Trophoblast cell (in vitro differentiated cells and primary cell): ENCODE measurements around the gene IRF2BP1.

ENCODE experiments used
- DNase-seq, 2 donors: peaks; one replicate each; pipeline ENCODE4 v3.0.0-alpha.2; 2016
- H2AFZ ChIP-seq: 2 replicates; pipeline ENCODE4 v1.6.1; 2013; ENCODE audit warnings: low read length, moderate library complexity, mild to moderate bottlenecking; ENCODE audit not compliant: insufficient read depth, poor library complexity
- H2AK5ac ChIP-seq: 2 replicates; pipeline ENCODE4 v1.6.1; 2013; ENCODE audit warnings: mild to moderate bottlenecking, low read length
- H2BK120ac ChIP-seq: 2 replicates; pipeline ENCODE4 v1.6.1; 2013; ENCODE audit warnings: low read length, mild to moderate bottlenecking, moderate library complexity; ENCODE audit not compliant: insufficient read depth, poor library complexity
- H2BK12ac ChIP-seq: 2 replicates; pipeline ENCODE4 v1.6.1; 2013; ENCODE audit warnings: mild to moderate bottlenecking, low read length, moderate library complexity
- H2BK5ac ChIP-seq: 2 replicates; pipeline ENCODE4 v1.6.1; 2013; ENCODE audit warnings: low read length, low read depth, moderate library complexity, mild to moderate bottlenecking; ENCODE audit not compliant: poor library complexity
- H3K14ac ChIP-seq: 2 replicates; pipeline ENCODE4 v1.6.1; 2013; ENCODE audit warnings: mild to moderate bottlenecking, low read length
- H3K18ac ChIP-seq: 2 replicates; pipeline ENCODE4 v1.6.1; 2013; ENCODE audit warnings: mild to moderate bottlenecking, low read length
- H3K23ac ChIP-seq: 2 replicates; pipeline ENCODE4 v1.6.1; 2013; ENCODE audit warnings: low read length
- H3K27ac ChIP-seq: 2 replicates; pipeline ENCODE4 v1.5.1; 2013; ENCODE audit warnings: low read depth, mild to moderate bottlenecking, inconsistent platforms, low read length, moderate library complexity
- H3K27me3 ChIP-seq: 2 replicates; pipeline ENCODE4 v1.6.1; 2013; ENCODE audit warnings: inconsistent platforms, mild to moderate bottlenecking, low read length, moderate library complexity; ENCODE audit not compliant: insufficient read depth
- H3K36me3 ChIP-seq, 2 experiments: 1 replicate in 1 of 2; 2 replicates in 1 of 2; pipeline ENCODE4 v1.6.1; 2013; ENCODE audit warnings: low read length in 2 of 2, mild to moderate bottlenecking in 2 of 2, moderate library complexity in 1 of 2; ENCODE audit not compliant: insufficient read depth in 2 of 2, control insufficient read depth in 1 of 2
- H3K4ac ChIP-seq: 2 replicates; pipeline ENCODE4 v1.6.1; 2013; ENCODE audit warnings: low read depth, mild to moderate bottlenecking, low read length, moderate library complexity
- H3K4me1 ChIP-seq, 2 experiments: 1 replicate in 1 of 2; 2 replicates in 1 of 2; pipeline ENCODE4 v1.6.1; 2013; ENCODE audit warnings: low read length in 2 of 2, mild to moderate bottlenecking in 2 of 2, moderate library complexity in 1 of 2; ENCODE audit not compliant: insufficient read depth in 2 of 2, control insufficient read depth in 1 of 2
- H3K4me2 ChIP-seq: 2 replicates; pipeline ENCODE4 v1.6.1; 2013; ENCODE audit warnings: inconsistent platforms, mild to moderate bottlenecking, low read length, moderate library complexity
- H3K4me3 ChIP-seq: 2 replicates; pipeline ENCODE4 v1.5.1; 2013; ENCODE audit warnings: mild to moderate bottlenecking, low read depth, low read length, inconsistent platforms
- H3K79me1 ChIP-seq: one replicate; pipeline ENCODE4 v1.6.1; 2013; ENCODE audit warnings: low read length
- H3K79me2 ChIP-seq: 2 replicates; pipeline ENCODE4 v1.6.1; 2013; ENCODE audit warnings: low read length, mild to moderate bottlenecking; ENCODE audit not compliant: control insufficient read depth, insufficient read depth, poor library complexity
- H3K9ac ChIP-seq: 2 replicates; pipeline ENCODE4 v1.6.1; 2013; ENCODE audit warnings: mild to moderate bottlenecking, low read length
- H3K9me3 ChIP-seq: 2 replicates; pipeline ENCODE4 v1.6.1; 2013; ENCODE audit warnings: low read depth, mild to moderate bottlenecking, control low read depth, inconsistent platforms, low read length; ENCODE audit not compliant: insufficient read depth
- H4K12ac ChIP-seq: 2 replicates; pipeline ENCODE4 v1.6.1; 2013; ENCODE audit warnings: low read depth, mild to moderate bottlenecking, low read length, moderate library complexity
- H4K8ac ChIP-seq: 2 replicates; pipeline ENCODE4 v1.6.1; 2013; ENCODE audit warnings: low read depth, mild to moderate bottlenecking, low read length, moderate library complexity
- H4K91ac ChIP-seq: one replicate; pipeline ENCODE4 v1.6.1; 2013; ENCODE audit warnings: low read depth, mild to moderate bottlenecking, low read length, moderate library complexity
- WGBS: extraction: QIAGEN DNeasy Blood & Tissue Kit; methylation state at CpG from one replicate; pipeline ENCODE4 v1.1.7; 2013; ENCODE audit warnings: missing lambda C conversion rate; ENCODE audit not compliant: insufficient read length, insufficient coverage; ENCODE audit errors: extremely low coverage; 5-methylcytosine and 5-hydroxymethylcytosine counted together

The IRF2BP1 gene

DNA sequence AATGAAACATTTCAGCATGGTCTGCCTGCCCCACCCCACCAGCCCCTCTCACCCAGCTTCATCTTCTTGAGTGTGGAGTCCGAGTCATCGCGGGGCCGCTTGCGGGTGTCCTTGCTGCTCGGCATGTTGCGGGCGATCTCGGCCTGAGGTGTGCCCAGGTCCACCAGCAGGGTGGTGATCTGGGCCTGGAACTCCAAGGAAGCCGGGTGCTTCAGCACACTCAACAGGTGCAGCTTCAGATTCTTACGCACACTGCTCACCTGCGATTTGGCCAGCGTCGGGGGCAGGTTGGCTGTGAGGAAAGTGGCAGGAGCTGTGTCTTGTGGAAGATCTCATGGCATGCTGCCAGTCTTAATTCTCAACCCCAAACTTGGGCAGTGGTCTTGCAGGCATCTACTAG, 43.7 kb downstream of the IRF2BP1 start:
- Histone ChIP-seq H3K23ac (no peak overlapping the region), H3K4me2 (no peak overlapping the region), H4K91ac (no peak overlapping the region), H4K8ac (no peak overlapping the region), H3K27me3 (no peaks in the 10 kb centered on the region), H3K4ac (no peak overlapping the region), H2AK5ac (no peak overlapping the region), H4K12ac (no peak overlapping the region), H3K9ac (no peak overlapping the region), H3K79me2 (no peaks in the 10 kb centered on the region), H2AFZ (no peak overlapping the region), H3K4me1 (no peaks in the 10 kb centered on the region), H3K9me3 (peaks cover 7% of the 10 kb centered on the region), H2BK12ac (no peak overlapping the region), H3K18ac (no peak overlapping the region), H2BK120ac (no peak overlapping the region), H2BK5ac (no peak overlapping the region), H3K14ac (no peak overlapping the region), H3K4me3 (no peak overlapping the region), H3K27ac (no peak overlapping the region), H3K79me1 (no peaks in the 10 kb centered on the region), H3K36me3 (peaks cover 55 to 60% of the 10 kb centered on the region in 2 experiments)
- no CpG with 5 or more reads among the region's 14 CpGs for WGBS
- DNase-seq, result no peak

GRCh38 chr19:45834970-45835369, 51.0 kb downstream of the IRF2BP1 start:
- Histone ChIP-seq H2BK12ac (no peak overlapping the region), H3K9me3 (peaks cover 7% of the 10 kb centered on the region), H3K4me1 (no peaks in the 10 kb centered on the region), H4K12ac (no peak overlapping the region), H2BK5ac (no peak overlapping the region), H2AFZ (no peak overlapping the region), H3K27ac (no peak overlapping the region), H3K79me2 (no peaks in the 10 kb centered on the region), H4K91ac (no peak overlapping the region), H3K36me3 (peaks cover 57 to 68% of the 10 kb centered on the region in 2 experiments), H3K9ac (no peak overlapping the region), H3K14ac (no peak overlapping the region), H3K23ac (no peak overlapping the region), H3K18ac (no peak overlapping the region), H2BK120ac (no peak overlapping the region), H3K4me2 (no peak overlapping the region), H3K79me1 (no peaks in the 10 kb centered on the region), H4K8ac (no peak overlapping the region), H3K4me3 (no peak overlapping the region), H3K27me3 (no peaks in the 10 kb centered on the region), H2AK5ac (no peak overlapping the region), H3K4ac (no peak overlapping the region)
- DNase-seq, result no peak
- no CpG with 5 or more reads among the region's 7 CpGs for WGBS
